GM18520 (cell line): ENCODE results near the gene SYNDIG1L.

ENCODE experiments used
- ATAC-seq: cut with Tn5 transposase; IDR thresholded peaks from one replicate; pipeline ENCODE4 v1.9.1; 2021; ENCODE audit not compliant: unreplicated experiment

The SYNDIG1L gene

DNA sequence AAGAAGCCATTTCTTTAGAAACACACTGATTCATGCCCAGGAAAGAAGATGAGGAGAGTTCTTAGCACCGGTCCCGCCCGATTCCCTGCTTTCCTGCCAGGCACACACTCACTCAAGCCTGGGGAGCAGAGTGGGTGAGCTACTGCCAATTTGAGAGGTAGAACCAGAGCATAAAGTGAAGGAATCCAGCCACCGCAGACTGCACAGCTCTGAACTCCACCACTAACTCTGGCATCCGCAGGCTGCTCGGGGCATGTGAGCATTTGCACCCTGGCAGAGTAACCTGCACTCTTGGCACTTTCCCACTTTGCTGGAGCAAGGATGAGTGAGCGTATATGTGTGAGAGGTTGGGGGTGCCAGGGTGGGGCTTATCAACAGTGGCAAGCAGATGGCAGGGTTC is 4.0 kb upstream of the SYNDIG1L start:
- no peak for ATAC-seq

DNA sequence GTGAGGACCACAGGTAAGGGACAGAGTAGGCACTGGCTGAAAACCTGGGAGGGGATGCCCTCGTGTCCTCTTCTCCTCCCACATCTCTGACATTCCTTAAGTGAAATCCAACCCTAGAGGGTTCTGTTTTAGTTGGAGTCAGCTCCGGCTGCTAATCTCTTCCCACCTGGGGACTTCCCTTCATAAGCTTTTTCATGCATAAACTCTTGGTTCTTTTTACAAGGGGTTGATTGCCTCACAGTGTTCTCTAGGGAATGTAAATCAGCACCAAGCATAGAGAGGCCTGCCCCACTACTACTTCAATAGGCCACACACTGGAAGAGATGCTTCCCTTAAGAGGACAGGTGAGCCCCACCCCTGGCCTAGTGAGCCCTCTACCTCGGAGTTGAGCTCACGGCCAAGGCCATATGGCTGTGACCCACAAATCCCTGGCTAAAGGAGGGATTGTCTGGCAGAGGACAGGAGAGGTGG is 3.2 kb upstream of the SYNDIG1L start:
- ATAC-seq: no peak

DNA sequence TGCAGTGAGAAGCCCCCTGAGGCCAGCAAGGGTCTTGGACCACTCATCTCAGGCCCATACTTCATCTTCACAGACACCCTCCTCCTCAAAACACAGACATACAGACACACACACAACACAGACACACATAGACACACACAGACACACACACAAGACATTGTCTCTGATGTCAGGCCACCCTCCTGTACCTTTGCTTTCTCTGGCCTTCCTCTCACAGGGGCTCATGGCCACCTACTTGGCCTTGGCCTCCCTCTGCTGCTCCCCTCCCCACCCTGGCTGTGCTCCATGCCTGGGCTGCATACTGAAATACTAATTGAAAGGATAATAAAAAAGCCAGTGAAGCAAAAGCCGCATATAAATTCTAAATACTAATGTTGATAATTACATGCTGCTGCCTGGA is 1.6 kb upstream of the SYNDIG1L start:
- ATAC-seq: no peak

DNA sequence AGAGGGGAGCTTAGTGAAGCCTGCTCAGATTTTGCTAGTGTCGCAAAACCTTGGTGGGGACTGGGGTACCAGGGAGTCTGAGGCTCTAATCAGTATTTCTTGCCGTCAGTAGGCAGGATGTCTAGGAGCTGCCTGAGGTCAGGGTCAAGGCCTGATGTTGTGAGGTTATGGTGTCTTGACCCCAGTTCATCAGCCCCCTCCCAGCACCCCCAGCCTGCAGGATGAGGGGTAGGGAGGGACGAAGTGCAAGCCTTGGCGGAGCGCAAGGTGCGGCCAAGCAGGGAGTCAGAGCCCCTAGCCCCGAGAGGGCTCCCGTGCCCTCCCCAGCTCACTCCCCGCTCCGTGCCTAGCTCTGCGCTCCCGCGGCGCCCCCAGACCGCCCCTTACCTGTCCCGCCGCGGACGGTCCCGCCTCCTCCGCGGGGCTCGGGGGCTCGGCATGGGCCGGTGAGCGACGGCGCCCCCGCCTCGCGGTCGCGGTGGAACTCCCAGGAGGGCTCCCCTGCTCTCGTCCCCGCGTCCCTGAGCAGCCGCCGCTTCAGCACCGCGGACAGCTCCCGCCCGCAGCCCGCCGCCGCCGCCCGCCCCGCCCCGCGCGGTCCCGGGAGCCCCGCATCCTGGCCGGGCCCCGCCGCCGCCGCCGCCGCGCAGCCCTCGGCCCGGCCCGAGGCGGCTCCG is 347 bp downstream of the SYNDIG1L start:
- ATAC-seq: no peak

DNA sequence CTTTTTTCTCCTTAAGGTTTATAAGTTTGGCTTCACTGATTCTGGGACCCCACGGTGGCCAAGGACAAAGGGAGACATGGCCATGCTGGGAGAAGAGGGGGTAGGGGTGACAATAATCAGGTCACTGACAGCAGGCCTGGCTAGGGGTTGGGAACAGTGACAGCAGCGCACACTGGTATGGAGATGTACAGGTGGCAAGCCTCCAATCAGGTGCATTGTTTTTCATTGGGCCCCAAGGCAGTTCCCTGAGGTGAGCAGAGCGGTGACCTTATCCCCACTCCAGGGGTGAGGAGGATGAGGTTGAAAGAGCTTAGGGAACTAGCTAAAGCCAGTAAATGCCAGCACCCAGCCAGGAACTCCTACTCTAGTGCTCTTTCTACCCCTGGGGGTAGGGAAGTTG is 1.4 kb downstream of the SYNDIG1L start:
- ATAC-seq: no peak

DNA sequence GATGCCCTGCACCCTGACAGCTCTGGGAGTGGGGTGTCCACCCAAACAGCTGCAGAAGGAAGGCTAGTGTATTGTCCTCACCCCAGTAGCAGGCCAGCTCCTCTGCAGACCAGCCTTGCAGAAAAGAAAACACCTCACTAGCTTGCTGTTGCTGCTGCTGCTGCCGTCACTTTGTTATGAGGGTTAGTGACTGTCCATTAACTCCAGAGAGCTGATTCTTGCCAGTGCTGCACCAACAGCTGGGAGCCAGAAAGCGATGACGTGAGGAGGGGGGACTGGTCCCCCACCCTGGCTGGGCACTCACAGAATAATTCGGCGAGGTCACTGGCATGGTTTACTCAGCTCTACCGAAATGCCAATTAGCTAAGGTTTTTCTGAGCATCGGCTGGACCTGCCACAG is 2.8 kb downstream of the SYNDIG1L start:
- no peak for ATAC-seq

DNA sequence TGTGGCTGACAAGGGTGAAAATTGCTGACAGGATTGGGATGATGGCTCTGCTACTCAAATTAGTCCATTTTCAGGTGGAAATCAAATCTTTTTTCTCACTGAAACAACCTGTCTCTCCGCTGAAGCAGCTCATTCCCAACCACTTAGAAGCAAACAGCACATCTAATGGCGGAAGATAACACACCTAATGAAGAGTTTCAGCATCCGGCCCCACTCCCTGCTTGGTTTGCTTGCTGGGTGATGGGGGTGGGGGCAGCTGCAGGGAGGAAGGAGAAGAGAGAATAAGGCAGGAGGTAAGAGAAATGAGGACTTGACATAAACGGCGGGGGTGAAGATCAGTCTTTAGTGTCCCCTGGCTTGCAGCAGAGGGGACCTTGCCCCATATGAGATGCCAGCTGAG is 4.0 kb downstream of the SYNDIG1L start:
- no peak for ATAC-seq

DNA sequence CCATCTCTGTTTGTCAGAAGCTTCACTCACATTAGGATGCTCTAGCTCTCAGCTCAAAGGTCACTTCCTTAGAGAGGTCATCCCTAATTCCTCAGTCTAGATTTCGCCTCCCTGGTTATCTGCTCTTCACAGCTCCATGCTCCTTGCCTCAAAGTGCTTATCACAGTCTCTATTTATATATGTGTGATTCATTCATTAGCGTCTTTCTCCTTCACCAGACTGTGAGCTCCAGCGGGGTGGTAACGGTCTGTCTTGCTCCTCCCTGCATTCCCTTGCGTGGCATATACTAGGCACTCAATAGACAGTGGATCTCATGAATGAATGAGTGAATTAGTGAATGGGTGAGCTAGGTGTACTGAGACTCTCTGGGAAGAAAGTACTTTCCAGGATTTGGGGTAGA is 6.9 kb downstream of the SYNDIG1L start:
- ATAC-seq: no peak

DNA sequence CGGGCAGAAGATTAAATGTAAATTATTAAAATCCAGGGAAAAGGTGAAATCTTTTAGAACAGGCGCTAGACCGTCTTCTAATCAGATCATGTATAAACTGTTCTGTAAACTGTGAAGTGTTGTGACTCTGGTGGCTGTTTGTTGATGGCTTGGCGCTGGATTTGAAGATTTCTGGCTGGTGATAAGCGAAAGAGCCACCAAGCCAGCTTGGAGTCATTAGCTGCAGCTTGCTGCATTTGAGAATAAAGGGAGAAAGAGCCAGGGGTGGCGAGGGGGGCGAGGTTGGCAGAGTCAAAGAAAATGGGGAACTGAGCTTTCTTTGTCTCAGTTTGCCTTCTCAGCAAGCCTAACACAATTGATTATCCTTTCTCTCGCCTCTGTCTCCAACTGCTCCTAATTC is 8.0 kb downstream of the SYNDIG1L start:
- no peak for ATAC-seq

DNA sequence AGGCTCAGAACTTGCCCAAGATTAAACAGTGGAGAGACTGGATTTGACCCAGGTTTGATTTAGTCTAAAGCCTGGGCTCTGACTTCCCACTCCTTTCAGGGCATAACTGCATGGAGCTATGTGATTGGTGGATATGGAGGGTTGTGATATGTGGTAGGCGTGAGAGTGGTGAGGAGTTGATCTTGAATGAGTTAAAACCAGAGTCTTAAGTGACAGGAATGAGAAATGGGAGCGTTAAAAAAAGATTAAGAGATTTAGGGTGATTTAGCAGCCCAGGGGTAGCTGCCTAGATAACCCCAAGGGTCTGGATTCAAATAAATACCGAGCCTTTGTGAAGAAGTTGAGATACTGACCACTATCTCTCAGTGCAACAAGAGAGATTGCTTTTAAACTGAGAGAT is 8.4 kb downstream of the SYNDIG1L start:
- no peak for ATAC-seq

DNA sequence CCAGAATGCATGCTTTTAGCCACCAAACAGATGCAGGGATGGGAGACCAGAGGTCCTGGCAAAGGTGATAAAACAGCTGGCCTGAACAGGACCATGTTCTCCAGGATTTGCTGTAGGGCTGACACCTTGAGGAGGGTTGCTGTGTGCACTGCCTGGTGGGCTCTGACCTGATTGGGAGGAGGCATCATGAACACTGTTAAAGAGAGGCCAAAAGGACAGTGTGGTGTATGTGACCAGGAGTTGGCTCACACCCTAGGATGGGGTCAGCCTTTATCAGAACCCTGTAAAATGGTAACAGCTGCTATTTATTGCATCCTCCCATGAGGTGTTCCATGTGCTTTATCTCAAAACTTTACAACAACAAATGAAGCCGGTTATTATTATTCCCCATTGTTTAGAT is 8.8 kb downstream of the SYNDIG1L start:
- ATAC-seq: no peak

DNA sequence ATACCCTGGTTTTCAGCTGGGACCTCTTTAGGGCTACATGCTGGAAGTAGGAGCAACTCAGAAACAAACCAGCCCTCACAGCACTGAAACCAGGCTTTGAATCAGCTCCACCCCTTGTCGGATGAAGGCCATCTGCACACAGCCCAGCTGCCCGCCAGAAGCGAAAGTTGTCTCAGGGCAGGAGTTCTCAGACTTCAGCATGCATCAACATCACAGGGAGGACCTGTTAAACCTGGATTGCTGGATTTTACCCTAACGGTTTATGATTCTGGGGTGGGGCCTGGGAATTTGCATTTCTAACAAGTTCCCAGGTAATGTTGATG is 10.9 kb downstream of the SYNDIG1L start:
- ATAC-seq: no peak

DNA sequence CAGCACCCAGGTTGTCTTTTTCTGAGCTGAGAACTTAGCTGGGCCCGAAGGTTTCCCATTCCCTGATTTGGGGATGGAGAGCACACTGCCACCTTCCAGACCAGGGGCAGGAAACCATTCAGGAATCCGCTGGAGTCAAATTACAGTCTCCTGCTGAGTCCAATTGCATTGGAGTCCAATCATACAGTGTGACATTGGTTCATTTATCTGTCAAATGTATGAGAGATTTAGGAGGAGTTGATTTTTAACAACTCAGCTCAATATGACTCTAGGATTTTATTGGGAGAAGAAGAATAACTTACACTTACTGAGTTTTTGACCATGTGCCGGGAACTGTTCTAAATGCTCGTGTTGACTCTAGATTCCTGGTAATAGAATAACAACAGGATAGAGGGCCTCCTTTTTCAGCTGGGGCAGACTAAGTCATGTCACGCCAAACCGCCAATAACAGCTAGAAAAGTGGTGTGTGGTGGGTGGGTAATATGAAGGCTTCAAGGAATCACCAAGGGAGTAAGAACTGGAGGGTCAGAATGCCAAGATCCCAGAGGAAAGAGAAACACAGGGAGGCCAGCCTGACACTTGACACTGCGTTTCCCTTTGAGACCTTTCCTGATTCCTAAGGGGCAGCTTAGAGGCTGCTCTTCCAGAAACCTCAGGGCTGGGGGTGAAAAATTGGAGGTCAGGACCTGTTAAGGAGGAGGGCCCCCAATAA is 11.5 kb downstream of the SYNDIG1L start:
- ATAC-seq: no peak

DNA sequence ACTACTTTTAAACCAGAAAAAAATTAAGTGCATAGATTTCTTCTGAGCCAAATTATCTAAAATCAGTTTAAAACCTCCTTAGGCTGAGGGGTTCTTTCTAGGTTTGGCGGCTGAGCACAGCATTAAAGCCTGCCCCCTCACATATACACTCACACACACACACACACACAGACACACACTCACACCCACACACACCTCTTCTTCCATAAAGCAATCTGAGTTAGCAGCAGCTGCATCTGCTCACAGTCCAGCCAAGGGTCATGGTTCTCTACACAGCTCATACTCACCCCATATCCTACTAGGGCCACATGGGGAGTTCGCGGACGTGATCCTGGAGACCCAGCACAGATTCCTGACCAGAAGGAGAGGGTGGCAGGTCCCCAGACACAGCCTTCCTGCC is 12.4 kb downstream of the SYNDIG1L start:
- ATAC-seq: no peak

DNA sequence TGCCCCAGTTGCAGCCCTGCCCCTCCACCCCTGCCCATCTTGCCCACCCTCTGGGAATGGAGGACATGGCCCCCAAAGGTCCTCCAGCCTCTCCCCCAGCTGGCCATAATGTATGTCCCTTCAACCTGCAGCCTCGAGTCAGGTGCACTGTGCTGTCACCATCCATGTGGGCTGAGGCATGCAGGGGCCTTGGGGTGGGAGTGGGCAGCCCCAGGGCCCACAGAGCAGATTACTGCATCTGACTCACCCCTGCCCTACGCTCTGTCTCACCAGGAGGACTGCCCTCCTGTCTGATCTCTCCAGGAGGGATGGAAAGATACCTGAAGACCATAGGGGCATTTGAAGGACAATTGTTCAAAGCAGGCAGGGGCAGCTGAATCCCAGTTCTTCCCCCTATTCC is 13.3 kb downstream of the SYNDIG1L start:
- ATAC-seq: no peak

DNA sequence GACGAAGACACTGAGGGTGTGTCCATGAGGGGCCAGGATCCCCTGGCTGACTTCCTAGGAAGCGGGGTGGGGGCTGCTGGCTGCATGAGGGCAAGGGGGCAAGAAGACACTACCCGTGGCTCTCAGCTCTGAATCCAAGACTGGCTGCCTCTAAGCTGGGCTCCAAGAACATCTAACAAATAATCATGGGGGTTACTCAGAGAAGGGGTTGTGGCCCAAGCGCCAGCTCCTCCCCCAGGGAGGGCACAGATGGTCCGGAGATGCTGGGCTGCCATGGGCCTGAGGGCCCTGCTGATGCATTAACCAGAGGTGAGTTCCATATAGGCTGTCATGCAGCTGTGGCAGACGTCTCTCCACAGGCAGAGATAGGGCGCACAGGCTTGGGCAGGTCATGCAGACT is 14.3 kb downstream of the SYNDIG1L start:
- no peak for ATAC-seq

DNA sequence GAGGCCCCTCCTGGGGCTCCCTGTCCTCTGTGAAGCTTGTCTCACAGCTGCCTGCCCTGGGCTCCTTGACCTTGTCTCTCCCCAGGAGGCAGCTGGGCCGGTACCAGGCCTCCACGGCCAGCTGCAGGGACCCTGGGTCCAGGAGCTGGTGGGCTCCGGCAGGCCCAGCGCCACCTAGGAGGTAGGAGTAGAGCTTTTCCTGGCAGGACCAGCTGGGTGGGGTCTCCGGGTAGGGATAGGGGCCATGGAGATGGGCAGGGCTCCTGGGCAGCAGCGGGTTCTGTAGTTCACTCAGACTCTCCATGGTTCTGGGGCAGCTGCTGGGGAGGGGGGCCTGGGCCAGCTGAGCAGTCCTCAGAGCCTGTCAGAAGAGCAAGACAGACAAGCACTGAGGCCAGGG is 16.6 kb downstream of the SYNDIG1L start:
- no peak for ATAC-seq

DNA sequence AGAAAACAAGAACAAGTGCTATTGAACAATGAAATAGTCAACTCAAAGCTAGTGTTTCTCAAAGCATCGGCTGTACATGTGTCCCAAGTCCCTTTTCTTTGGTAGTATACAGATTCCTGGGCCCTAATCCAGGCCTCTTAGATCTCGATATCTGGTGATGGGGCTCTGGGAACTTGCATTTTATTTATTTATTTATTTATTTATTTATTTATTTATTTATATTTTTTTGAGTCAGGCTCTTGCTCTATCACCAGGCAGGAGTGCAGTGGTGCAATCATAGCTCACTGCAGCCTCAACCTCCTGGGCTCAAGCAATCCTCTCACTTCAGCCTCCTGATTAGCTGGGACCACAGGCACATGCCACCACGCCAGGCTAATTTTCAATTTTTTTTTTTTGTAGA is 17.1 kb downstream of the SYNDIG1L start:
- no peak for ATAC-seq

DNA sequence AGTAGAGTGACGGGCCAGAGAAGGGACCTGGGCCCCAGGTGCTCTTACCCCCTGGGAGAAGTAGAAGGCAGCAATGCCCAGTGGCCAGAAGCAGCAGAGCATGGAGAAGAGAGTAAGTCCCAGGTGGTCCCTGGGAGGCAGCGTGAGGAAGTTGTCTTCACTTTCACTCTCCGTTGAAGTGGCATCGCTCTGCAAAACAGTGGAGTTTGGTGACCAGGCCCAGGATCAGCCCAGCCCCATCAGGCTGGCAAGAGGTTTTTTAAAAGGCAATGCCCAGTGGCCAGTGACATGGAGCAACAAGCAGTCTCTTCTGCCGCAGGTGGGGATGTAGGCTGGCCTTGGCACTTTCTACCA is 18.2 kb downstream of the SYNDIG1L start:
- ATAC-seq: no peak

DNA sequence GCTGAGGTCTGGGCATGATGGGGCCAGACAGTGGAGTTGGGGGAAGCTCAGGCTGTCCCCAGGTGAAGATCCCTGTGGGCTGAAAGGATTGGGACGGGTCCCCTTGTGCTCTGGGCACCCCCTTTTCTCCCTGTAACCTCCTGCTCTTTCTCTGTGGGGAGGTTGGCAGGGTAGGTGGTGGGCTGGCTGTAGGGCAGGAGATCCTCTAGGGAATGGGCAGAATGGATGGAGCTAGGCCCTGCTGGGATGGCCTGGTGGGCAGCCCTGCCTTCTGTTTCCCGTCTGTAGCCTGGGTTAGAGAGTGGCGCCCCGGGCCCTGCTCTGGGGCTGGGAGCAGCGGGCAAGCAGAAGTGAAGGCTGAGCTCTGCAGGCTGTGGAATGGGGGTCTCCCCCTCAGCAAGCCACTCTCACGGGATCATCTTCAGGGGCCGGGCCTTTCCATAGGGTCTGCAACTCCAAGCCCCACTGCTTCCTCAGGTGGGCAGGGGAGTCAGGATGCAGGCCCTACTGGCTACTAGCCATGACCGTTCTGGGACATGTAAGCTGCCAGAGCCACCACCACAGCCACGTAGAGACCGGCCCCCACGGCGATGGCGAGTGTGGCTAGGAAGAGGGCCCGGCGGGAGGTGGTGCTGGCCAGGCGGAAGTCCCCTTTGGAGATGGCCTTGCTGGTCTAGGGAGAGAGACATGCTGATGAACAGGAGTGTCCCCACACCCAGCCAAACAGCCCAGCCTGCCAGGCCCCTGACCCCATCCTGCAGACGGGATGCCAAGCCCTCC is 18.8 kb downstream of the SYNDIG1L start:
- no peak for ATAC-seq

DNA sequence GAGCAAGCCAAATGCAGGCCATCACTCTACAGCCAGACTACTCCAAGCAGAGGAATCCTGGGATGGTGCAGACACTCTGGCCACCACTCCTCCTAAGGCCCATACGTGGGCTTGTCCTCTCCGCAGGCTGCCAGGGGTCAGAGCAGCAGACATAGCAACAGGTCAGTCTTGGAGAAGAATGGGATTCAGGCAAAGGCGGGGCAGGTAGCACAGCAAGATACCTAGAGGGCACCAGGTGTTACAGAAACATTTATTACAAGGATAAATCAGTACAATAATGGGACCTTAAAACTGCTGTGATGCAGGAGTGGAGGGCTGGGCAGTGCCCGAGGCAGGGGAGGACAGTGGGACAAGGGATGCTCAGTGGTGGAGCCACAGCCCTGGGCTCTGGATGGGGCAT is 20.3 kb downstream of the SYNDIG1L start:
- no peak for ATAC-seq

DNA sequence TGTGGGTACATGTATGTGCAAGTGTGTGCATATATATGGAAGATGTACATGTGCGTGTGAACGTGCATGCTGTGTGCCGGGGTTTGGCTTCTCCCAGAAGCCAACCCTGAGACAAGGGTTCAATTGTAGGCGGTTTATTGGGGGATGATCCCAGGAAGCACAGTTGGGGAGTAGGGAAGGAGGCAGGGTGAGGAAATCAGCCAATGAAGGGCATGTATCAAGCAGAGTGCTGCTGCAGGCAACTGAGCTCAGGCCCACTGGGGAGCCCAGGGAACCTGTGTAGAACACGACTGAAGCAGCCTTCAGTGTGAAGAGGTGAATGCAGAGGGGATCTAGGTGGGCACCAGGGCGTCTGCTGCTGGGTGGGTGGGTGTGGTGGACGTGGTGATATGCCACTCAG is 21.6 kb downstream of the SYNDIG1L start:
- no peak for ATAC-seq
